H1 (cell line): ENCODE measurements around the gene FBXO28.

Source experiments
- SIN3A ChIP-seq, 2 experiments: IDR thresholded peaks in 1 of 2; conservative IDR thresholded peaks in 1 of 2; 2 replicates each; pipeline ENCODE4 v1.6.1; 2011 to 2012; ENCODE audit warnings: low read length in 2 of 2, improper control_type of control experiment in 1 of 2, low read depth in 1 of 2, mild to moderate bottlenecking in 1 of 2
- TF ChIP-seq, protein P1 (sequence below), 3 experiments: IDR thresholded peaks; 1 replicate in 2 of 3; 2 replicates in 1 of 3; pipeline versions ENCODE4 v1.5.1 to v1.6.1; 2011; ENCODE audit warnings: low read length in 3 of 3, mild to moderate bottlenecking in 3 of 3, inconsistent platforms in 2 of 3, low read depth in 1 of 3, moderate library complexity in 1 of 3; ENCODE audit not compliant: insufficient read depth in 1 of 3; ENCODE audit errors: control extremely low read depth in 1 of 3

DNA sequence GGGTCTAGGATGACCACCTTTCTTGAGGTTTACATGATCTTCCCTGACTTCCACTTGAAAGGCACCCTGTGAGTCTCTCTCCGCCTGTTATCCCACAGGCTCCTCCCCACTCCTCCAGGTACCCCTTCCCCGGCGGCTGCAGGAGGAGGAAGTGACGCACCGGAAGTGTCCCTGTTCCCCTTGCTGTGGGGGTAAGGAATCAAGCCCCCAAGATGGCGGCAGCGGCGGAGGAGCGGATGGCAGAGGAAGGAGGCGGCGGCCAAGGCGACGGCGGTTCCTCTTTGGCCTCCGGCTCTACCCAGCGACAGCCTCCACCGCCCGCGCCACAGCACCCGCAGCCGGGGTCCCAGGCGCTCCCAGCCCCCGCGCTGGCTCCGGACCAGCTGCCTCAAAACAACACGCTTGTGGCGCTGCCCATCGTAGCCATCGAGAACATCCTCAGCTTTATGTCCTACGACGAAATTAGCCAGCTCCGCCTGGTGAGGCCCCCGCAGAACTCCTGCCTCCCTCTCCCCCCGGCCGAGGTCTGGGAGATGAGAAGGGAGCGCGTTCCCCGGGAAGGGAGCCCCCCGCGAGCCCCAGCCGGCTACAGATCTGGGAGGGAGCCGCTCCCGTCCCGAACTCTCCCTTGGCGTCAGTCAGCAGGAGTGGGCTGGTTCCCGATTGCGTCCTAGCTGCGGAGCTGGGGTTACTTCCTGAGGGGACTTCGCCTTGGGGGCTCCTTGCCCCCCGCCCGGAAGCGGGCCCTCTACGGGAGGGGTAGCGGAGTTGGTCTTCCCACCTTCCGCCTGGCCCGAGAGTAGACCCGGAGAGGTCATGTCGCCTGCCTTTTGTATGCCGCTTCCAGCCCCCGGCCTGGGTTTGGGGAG is at the start of gene FBXO28:
- TF ChIP-seq, protein P1, sequence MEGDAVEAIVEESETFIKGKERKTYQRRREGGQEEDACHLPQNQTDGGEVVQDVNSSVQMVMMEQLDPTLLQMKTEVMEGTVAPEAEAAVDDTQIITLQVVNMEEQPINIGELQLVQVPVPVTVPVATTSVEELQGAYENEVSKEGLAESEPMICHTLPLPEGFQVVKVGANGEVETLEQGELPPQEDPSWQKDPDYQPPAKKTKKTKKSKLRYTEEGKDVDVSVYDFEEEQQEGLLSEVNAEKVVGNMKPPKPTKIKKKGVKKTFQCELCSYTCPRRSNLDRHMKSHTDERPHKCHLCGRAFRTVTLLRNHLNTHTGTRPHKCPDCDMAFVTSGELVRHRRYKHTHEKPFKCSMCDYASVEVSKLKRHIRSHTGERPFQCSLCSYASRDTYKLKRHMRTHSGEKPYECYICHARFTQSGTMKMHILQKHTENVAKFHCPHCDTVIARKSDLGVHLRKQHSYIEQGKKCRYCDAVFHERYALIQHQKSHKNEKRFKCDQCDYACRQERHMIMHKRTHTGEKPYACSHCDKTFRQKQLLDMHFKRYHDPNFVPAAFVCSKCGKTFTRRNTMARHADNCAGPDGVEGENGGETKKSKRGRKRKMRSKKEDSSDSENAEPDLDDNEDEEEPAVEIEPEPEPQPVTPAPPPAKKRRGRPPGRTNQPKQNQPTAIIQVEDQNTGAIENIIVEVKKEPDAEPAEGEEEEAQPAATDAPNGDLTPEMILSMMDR (IDR thresholded peaks at IDR 0.05; ENCODE audit: control extremely low read depth in 1 of 3, insufficient read depth in 1 of 3, low read depth in 1 of 3, low read length in 3 of 3): no peak
- peak; percentile 49 to 68; a peak in 1 of 4 replicates for TF ChIP-seq SIN3A (conservative IDR thresholded peaks at IDR 0.05 in 1 of 2, IDR thresholded peaks at IDR 0.05 in 1 of 2; ENCODE audit: low read depth in 1 of 2, low read length in 2 of 2)
